Mammary epithelial cell (primary cell): ENCODE measurements around the gene INSC.
"Not testable (repeated sequence)": the region's sequence is repeated elsewhere in the genome, so short reads cannot be mapped to it uniquely, and the experiment has no call there.

Experiments
- EZH2 ChIP-seq: IDR thresholded peaks from 2 replicates; pipeline ENCODE4 v1.6.1; 2012; ENCODE audit warnings: low read length, inconsistent platforms, borderline replicate concordance
- TF ChIP-seq, protein P1 (sequence below), 2 donors: IDR thresholded peaks in 1 of 2; conservative IDR thresholded peaks in 1 of 2; 2 replicates each; pipeline ENCODE4 v1.5.1; 2011 to 2012; ENCODE audit warnings: inconsistent platforms in 2 of 2, low read length in 2 of 2, mild to moderate bottlenecking in 2 of 2, control low read depth in 1 of 2, low read depth in 1 of 2; ENCODE audit not compliant: insufficient read depth in 1 of 2; ENCODE audit errors: extremely low read depth in 1 of 2

DNA sequence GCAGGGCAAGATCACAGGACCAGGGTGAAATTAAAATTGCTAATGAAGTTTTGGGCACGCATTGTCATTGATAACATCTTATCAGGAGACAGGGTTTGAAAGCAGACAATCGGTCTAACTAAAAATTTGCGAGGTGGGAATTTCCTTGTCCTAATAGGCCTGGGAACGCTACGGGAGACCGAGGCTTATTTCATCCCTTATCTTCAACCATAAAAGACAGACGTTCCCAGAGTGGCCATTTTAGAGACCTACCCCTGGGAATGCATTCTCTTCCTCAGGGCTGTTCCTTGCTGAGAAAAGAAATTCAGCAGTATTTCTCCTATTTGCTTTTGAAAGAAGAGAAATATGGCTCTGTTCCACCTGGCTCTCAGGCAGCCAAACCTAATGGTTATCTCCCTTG is 45.0 kb upstream of the INSC start:
- TF ChIP-seq, protein P1, sequence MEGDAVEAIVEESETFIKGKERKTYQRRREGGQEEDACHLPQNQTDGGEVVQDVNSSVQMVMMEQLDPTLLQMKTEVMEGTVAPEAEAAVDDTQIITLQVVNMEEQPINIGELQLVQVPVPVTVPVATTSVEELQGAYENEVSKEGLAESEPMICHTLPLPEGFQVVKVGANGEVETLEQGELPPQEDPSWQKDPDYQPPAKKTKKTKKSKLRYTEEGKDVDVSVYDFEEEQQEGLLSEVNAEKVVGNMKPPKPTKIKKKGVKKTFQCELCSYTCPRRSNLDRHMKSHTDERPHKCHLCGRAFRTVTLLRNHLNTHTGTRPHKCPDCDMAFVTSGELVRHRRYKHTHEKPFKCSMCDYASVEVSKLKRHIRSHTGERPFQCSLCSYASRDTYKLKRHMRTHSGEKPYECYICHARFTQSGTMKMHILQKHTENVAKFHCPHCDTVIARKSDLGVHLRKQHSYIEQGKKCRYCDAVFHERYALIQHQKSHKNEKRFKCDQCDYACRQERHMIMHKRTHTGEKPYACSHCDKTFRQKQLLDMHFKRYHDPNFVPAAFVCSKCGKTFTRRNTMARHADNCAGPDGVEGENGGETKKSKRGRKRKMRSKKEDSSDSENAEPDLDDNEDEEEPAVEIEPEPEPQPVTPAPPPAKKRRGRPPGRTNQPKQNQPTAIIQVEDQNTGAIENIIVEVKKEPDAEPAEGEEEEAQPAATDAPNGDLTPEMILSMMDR (conservative IDR thresholded peaks at IDR 0.05 in 1 of 2, IDR thresholded peaks at IDR 0.05 in 1 of 2; ENCODE audit: extremely low read depth in 1 of 2, insufficient read depth in 1 of 2, low read depth in 1 of 2, low read length in 2 of 2): not testable (repeated sequence)
- not testable (repeated sequence) for TF ChIP-seq EZH2
